ENCODE results near the gene PA2G4. TPM values are rescaled to one million over a fixed set of nuclear protein-coding genes. Genes with fewer than 3 reads are reported as not detected.

The PA2G4 gene
- total RNA-seq, 1 donor from 2014 or later: 364 TPM

- Mint-ChIP-seq H3K27ac (peak overlapping the region; percentile 91), H3K27me3 (ENCODE audit: low read depth) (no peaks in the 10 kb centered on the region), H3K36me3 (ENCODE audit: low read depth) (peaks cover 81% of the 10 kb centered on the region), H3K9me3 (no peaks in the 10 kb centered on the region), H3K4me1 (ENCODE audit: low read depth) (peaks cover 44% of the 10 kb centered on the region), H3K4me3 (ENCODE audit: low read depth) (peak overlapping the region; percentile 97)
- intact Hi-C loops (cut with micrococcal nuclease): loop anchor here (2.0 to 5.0 kb wide), 3 partner anchors 29 to 953 kb away; partner anchors contain the start of genes SMARCC2, STAT6 and ZC3H10
- DNase-seq (ENCODE audit: low spot score): no peak
Measured at GRCh38 chr12:56159482-56160192, 55.3 kb downstream of the PA2G4 start.

- Mint-ChIP-seq H3K27ac (peak overlapping the region; percentile 86), H3K9me3 (no peaks in the 10 kb centered on the region), H3K36me3 (ENCODE audit: low read depth) (peaks cover 81% of the 10 kb centered on the region), H3K27me3 (ENCODE audit: low read depth) (no peaks in the 10 kb centered on the region), H3K4me1 (ENCODE audit: low read depth) (peaks cover 40% of the 10 kb centered on the region), H3K4me3 (ENCODE audit: low read depth) (peak overlapping the region; percentile 97)
- peak; percentile 50 for DNase-seq (ENCODE audit: low spot score)
- intact Hi-C loops (cut with micrococcal nuclease): no loop called here
Measured at GRCh38 chr12:56160193-56160763, 55.9 kb downstream of the PA2G4 start.

DNA sequence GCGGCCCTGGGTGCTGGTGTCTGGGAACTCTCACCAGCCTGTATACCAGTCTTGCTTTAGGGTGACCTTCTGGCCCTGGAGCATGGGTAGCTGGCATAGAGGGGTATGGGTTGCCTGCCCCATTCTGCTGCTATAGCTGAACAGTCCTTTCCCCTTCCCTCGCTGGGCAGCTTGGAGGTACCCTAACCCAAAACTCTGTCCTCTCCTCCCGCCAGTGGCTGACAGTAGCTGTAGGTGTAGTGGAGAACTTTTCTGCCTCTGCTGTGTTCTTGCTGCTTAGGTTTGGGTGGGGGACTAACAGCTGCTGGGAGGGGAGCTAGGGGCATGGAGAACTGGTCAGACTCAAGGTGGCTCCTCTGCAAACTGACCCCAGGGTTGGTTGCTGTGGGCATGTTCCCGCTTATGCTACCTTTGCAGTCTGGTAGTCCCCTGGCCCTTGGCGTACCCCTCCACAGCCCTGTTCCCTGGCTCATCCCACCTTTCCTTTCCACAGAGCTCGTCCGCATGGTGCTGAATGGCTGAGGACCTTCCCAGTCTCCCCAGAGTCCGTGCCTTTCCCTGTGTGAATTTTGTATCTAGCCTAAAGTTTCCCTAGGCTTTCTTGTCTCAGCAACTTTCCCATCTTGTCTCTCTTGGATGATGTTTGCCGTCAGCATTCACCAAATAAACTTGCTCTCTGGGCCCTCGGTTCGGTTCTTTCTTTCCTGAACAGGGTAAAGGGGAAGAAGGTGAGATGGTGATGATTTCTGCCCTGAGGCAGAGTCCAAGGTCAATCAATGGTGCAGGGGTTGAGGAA lies 56.7 kb downstream of the PA2G4 start:
- intact Hi-C loops (cut with micrococcal nuclease): no loop called here
- peaks cover 35% of the 10 kb centered on the region for H3K4me1 Mint-ChIP-seq (ENCODE audit: low read depth)
- H3K4me3 Mint-ChIP-seq (ENCODE audit: low read depth): peak overlapping the region; percentile 97
- H3K9me3 Mint-ChIP-seq: no peaks in the 10 kb centered on the region
- H3K36me3 Mint-ChIP-seq (ENCODE audit: low read depth): peaks cover 81% of the 10 kb centered on the region
- no peak for DNase-seq (ENCODE audit: low spot score)
- H3K27ac Mint-ChIP-seq: peak overlapping the region; percentile 86
- H3K27me3 Mint-ChIP-seq (ENCODE audit: low read depth): no peaks in the 10 kb centered on the region

DNA sequence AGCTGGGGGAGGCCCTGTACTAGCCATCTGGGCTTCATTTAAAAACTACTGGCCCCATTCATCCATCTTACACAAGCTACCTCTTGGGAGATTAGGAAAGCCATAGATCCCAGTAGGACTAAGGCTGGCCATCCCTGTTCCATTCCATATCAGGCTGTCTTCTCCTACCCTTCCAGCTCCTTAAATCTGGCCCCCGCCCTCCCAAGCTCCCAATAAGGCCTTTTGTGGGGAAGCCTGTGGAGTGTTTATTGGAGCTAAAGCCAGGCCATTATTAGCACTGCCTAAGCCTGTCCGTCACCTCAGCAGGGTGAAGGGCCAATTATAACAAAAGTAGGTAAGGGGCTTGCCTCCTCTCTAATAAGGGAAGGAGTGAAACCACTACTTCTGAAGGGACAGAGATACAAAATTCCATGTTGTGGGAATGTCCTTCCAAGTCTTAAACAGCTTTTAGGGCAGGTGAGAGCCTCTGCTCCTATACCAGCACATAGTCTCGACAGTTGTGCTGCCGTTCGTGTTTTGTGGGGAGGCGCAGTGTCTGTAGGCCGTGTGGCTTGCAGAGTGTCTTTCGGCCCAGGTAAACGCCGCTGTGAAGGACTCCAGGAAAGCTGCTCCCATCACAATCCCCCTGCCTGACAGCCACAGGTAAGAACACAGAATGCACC lies 57.5 kb downstream of the PA2G4 start:
- DNase-seq (ENCODE audit: low spot score): no peak
- Mint-ChIP-seq H3K4me1 (ENCODE audit: low read depth) (peaks cover 35% of the 10 kb centered on the region), H3K27me3 (ENCODE audit: low read depth) (no peaks in the 10 kb centered on the region), H3K36me3 (ENCODE audit: low read depth) (peaks cover 81% of the 10 kb centered on the region), H3K27ac (peak overlapping the region; percentile 63), H3K4me3 (ENCODE audit: low read depth) (peak overlapping the region; percentile 97), H3K9me3 (no peaks in the 10 kb centered on the region)
- intact Hi-C loops (cut with micrococcal nuclease): no loop called here

- H3K9me3 Mint-ChIP-seq: no peaks in the 10 kb centered on the region
- H3K4me3 Mint-ChIP-seq (ENCODE audit: low read depth): no peak overlapping the region
- DNase-seq (ENCODE audit: low spot score): no peak
- H3K27me3 Mint-ChIP-seq (ENCODE audit: low read depth): no peaks in the 10 kb centered on the region
- H3K4me1 Mint-ChIP-seq (ENCODE audit: low read depth): peaks cover 33% of the 10 kb centered on the region
- intact Hi-C loops (cut with micrococcal nuclease): no loop called here
- no peak overlapping the region for H3K27ac Mint-ChIP-seq
- H3K36me3 Mint-ChIP-seq (ENCODE audit: low read depth): peaks cover 81% of the 10 kb centered on the region
Measured at GRCh38 chr12:56162468-56163290, 58.3 kb downstream of the PA2G4 start.

Other genes starting within 250 kb of the PA2G4 start
- gene PYM1, start 176.7 kb upstream of the PA2G4 start, total RNA-seq: 37.5 and 43.4 TPM in 2 replicates
- 218 and 242 TPM in 2 replicates for gene DGKA, start 173.4 kb upstream of the PA2G4 start, total RNA-seq
- 0.32 and 0.37 TPM in 2 replicates for gene PMEL, start 138.5 kb upstream of the PA2G4 start, total RNA-seq
- 116 and 121 TPM in 2 replicates for gene CDK2, start 137.7 kb upstream of the PA2G4 start, total RNA-seq
- 47.9 and 51.0 TPM in 2 replicates for gene RAB5B, start 130.5 kb upstream of the PA2G4 start, total RNA-seq
- gene SUOX, start 107.3 kb upstream of the PA2G4 start, total RNA-seq: 19.9 and 21.2 TPM in 2 replicates
- 34.8 and 35.5 TPM in 2 replicates for gene IKZF4, start 83.5 kb upstream of the PA2G4 start, total RNA-seq
- 43.9 and 45.2 TPM in 2 replicates for gene RPS26, start 62.6 kb upstream of the PA2G4 start, total RNA-seq
- 0.11 and 0.71 TPM in 2 replicates for gene ERBB3, start 24.4 kb upstream of the PA2G4 start, total RNA-seq
- gene RPL41, start 12.1 kb downstream of the PA2G4 start, total RNA-seq: 3,925 and 4,057 TPM in 2 replicates
- gene ZC3H10, start 13.7 kb downstream of the PA2G4 start, total RNA-seq: 7.7 and 9.2 TPM in 2 replicates
- gene ESYT1, start 23.7 kb downstream of the PA2G4 start, total RNA-seq: 154 TPM in 2 replicates
- gene MYL6B, start 48.0 kb downstream of the PA2G4 start, total RNA-seq: 89.7 and 94.3 TPM in 2 replicates
- gene MYL6, start 53.8 kb downstream of the PA2G4 start, total RNA-seq: 1,051 and 1,067 TPM in 2 replicates
- gene SMARCC2, start 84.9 kb downstream of the PA2G4 start, total RNA-seq: 131 and 136 TPM in 2 replicates
- 38.5 TPM in 2 replicates for gene RNF41, start 117.4 kb downstream of the PA2G4 start, total RNA-seq
- gene NABP2, start 119.8 kb downstream of the PA2G4 start, total RNA-seq: 77.3 and 86.8 TPM in 2 replicates
- gene SLC39A5, start 125.5 kb downstream of the PA2G4 start, total RNA-seq: 0.39 and 1.4 TPM in 2 replicates
- 66.0 and 78.0 TPM in 2 replicates for gene ANKRD52, start 153.8 kb downstream of the PA2G4 start, total RNA-seq
- 15.9 and 17.0 TPM in 2 replicates for gene COQ10A, start 162.4 kb downstream of the PA2G4 start, total RNA-seq
- gene CS, start 195.8 kb downstream of the PA2G4 start, total RNA-seq: 250 and 253 TPM in 2 replicates
- 160 and 165 TPM in 2 replicates for gene CNPY2, start 211.4 kb downstream of the PA2G4 start, total RNA-seq
- 28.7 and 28.9 TPM in 2 replicates for gene PAN2, start 229.4 kb downstream of the PA2G4 start, total RNA-seq
- 30.4 and 31.0 TPM in 2 replicates for gene IL23A, start 234.3 kb downstream of the PA2G4 start, total RNA-seq